Gastroesophageal sphincter (tissue), 3 donors: ENCODE measurements around the gene CGN.

ENCODE experiments used
- EP300 ChIP-seq: sonication (generic); formaldehyde crosslinking; IDR thresholded peaks from one replicate; pipeline ENCODE4 v1.6.1; 2017; ENCODE audit warnings: antibody characterized with exemption, mild to moderate bottlenecking
- POLR2A ChIP-seq, 2 donors: fragments of 450-650 bp; IDR thresholded peaks; one replicate each; pipeline ENCODE4 v1.6.1; 2017; ENCODE audit warnings: antibody characterized with exemption in 2 of 2, mild to moderate bottlenecking in 2 of 2, moderate library complexity in 1 of 2
- POLR2AphosphoS5 ChIP-seq: sonication (generic); formaldehyde crosslinking; IDR thresholded peaks from one replicate; pipeline ENCODE4 v1.6.1; 2017; ENCODE audit warnings: antibody characterized with exemption
- TF ChIP-seq, protein P1 (sequence below), 4 experiments: fragments of 200-600 bp in 2 of 4; fragments of 450-650 bp in 2 of 4; sonication (generic) in 1 of 4; IDR thresholded peaks; one replicate each; pipeline ENCODE4 v1.5.1; 2017 to 2019; ENCODE audit warnings: antibody characterized with exemption in 4 of 4, mild to moderate bottlenecking in 2 of 4, moderate library complexity in 2 of 4

DNA sequence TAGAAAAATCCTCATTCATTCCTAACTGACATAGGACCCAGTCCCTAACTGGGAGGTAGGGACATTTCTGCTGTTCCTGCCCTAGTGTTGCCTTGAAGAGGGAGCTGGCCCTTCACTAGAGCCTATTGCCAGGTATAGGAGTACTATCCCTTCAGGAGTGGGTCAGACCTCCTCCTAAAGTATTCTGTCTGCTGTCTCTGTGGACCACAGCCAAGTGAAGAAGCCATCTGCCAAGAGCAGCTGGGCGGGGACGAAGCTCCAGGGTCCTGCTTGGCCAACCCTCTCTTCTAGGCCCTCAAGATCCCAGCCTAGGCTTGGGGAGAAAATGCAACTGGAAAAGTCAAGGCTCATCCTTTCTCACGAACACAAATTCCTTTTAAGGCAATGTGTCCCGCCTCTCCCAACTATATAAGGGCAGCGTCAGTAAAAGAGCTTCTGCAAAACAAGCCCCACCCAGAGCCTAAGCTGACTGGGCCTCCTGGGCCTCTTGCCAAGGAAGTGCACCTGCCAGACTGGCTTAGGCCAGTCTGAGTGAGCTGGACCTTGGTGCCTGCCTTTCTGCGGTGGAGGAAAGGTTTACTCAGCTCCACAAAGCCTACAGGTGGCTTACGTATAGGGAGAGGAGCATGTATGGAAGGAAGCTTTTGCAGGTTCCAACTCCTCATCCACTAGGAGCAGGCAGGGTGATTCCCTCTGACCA is 28.3 kb downstream of the CGN start:
- TF ChIP-seq, protein P1, sequence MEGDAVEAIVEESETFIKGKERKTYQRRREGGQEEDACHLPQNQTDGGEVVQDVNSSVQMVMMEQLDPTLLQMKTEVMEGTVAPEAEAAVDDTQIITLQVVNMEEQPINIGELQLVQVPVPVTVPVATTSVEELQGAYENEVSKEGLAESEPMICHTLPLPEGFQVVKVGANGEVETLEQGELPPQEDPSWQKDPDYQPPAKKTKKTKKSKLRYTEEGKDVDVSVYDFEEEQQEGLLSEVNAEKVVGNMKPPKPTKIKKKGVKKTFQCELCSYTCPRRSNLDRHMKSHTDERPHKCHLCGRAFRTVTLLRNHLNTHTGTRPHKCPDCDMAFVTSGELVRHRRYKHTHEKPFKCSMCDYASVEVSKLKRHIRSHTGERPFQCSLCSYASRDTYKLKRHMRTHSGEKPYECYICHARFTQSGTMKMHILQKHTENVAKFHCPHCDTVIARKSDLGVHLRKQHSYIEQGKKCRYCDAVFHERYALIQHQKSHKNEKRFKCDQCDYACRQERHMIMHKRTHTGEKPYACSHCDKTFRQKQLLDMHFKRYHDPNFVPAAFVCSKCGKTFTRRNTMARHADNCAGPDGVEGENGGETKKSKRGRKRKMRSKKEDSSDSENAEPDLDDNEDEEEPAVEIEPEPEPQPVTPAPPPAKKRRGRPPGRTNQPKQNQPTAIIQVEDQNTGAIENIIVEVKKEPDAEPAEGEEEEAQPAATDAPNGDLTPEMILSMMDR (IDR thresholded peaks at IDR 0.05) = no peak
- TF ChIP-seq POLR2AphosphoS5 (peak; percentile 18), POLR2A (IDR thresholded peaks at IDR 0.05) (no peak), EP300 (no peak)
